ENCODE data around the gene GABRB2.
"Not testable (repeated sequence)": the region's sequence is repeated elsewhere in the genome, so short reads cannot be mapped to it uniquely, and the experiment has no call there.

Gene GABRB2

GRCh38 chr5:161265006-161265405 lies 281.5 kb downstream of the GABRB2 start:
- TF ChIP-seq CTCF (IDR thresholded peaks at IDR 0.05): no peak
- Histone ChIP-seq H3K27me3 (no peaks in the 10 kb centered on the region), H3K36me3 (no peaks in the 10 kb centered on the region), H3K9me3 (no peaks in the 10 kb centered on the region), H3K4me1 (no peaks in the 10 kb centered on the region), H3K27ac (no peak overlapping the region), H3K4me3 (no peak overlapping the region)
- intact Hi-C loops (cut with DNase I; ENCODE audit: low total_unique reads): no loop called here
- DNase-seq: no peak

- Histone ChIP-seq H3K27me3 (no peaks in the 10 kb centered on the region), H3K36me3 (no peaks in the 10 kb centered on the region), H3K4me3 (no peak overlapping the region), H3K27ac (no peak overlapping the region), H3K9me3 (no peaks in the 10 kb centered on the region), H3K4me1 (no peaks in the 10 kb centered on the region)
- TF ChIP-seq CTCF (IDR thresholded peaks at IDR 0.05): no peak
- intact Hi-C loops (cut with DNase I; ENCODE audit: low total_unique reads): no loop called here
- DNase-seq: no peak
Observed at GRCh38 chr5:161263191-161263590, 283.3 kb downstream of the GABRB2 start.

GRCh38 chr5:161261668-161262323 lies 284.7 kb downstream of the GABRB2 start:
- intact Hi-C loops (cut with DNase I; ENCODE audit: low total_unique reads): no loop called here
- H3K27ac ChIP-seq: no peak overlapping the region
- H3K27me3 ChIP-seq: no peaks in the 10 kb centered on the region
- H3K4me1 ChIP-seq: no peaks in the 10 kb centered on the region
- H3K9me3 ChIP-seq: no peaks in the 10 kb centered on the region
- no peaks in the 10 kb centered on the region for H3K36me3 ChIP-seq
- H3K4me3 ChIP-seq: no peak overlapping the region
- TF ChIP-seq CTCF (IDR thresholded peaks at IDR 0.05): no peak
- DNase-seq: no peak

GRCh38 chr5:161258438-161258837 lies 288.1 kb downstream of the GABRB2 start:
- Histone ChIP-seq H3K9me3 (no peaks in the 10 kb centered on the region), H3K4me3 (no peak overlapping the region), H3K4me1 (no peaks in the 10 kb centered on the region), H3K36me3 (no peaks in the 10 kb centered on the region), H3K27me3 (no peaks in the 10 kb centered on the region), H3K27ac (no peak overlapping the region)
- intact Hi-C loops (cut with DNase I; ENCODE audit: low total_unique reads): no loop called here
- DNase-seq: no peak
- TF ChIP-seq CTCF (IDR thresholded peaks at IDR 0.05): no peak

DNA sequence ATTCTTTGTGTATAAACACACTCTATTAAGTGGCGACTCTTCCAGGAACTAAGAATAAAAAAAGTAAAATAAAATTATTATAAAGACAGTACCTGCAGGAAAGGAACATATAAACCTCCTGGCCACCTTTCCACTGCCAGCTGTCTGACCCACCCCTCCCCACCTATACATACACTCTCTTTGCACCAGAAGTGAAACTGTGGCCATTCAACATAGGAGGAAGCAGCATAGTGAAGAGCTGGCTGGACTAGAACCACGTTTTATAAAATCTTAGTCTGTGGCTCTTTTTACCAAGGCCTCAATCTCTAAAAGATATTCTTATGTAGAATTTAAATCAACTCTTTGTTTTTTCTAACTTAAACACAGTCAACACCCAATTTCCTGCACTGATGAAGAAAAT lies 289.6 kb downstream of the GABRB2 start:
- H3K4me1 ChIP-seq: no peaks in the 10 kb centered on the region
- intact Hi-C loops (cut with DNase I; ENCODE audit: low total_unique reads): no loop called here
- H3K9me3 ChIP-seq: no peaks in the 10 kb centered on the region
- no peak for DNase-seq
- no peaks in the 10 kb centered on the region for H3K36me3 ChIP-seq
- H3K27ac ChIP-seq: no peak overlapping the region
- H3K27me3 ChIP-seq: no peaks in the 10 kb centered on the region
- no peak overlapping the region for H3K4me3 ChIP-seq
- TF ChIP-seq CTCF (IDR thresholded peaks at IDR 0.05): no peak

GRCh38 chr5:161252955-161253354 lies 293.6 kb downstream of the GABRB2 start:
- intact Hi-C loops (cut with DNase I; ENCODE audit: low total_unique reads); H3K36me3 ChIP-seq; H3K27me3 ChIP-seq; H3K27ac ChIP-seq; DNase-seq; H3K9me3 ChIP-seq; H3K4me3 ChIP-seq; H3K4me1 ChIP-seq: not testable (repeated sequence)
